IMR-90 (cell line): ENCODE measurements around the gene TUBGCP3. TPM values are rescaled to one million over a fixed set of nuclear protein-coding genes. Genes with fewer than 3 reads are reported as not detected.

Source experiments
- ATAC-seq: fragments of 200-7000 bp; cut with Tn5 transposase; 2 replicates; pipeline ENCODE4 v1.9.1; 2020; ENCODE audit warnings: low read depth, mild to moderate bottlenecking, moderate library complexity
- BruUV-seq: library from RNA; stranded (reverse); fragments of 400-500 nt; replicated peaks from 2 replicates; lab custom pipeline; 2021; lab: Mats Ljungman, UMichigan
- CTCF ChIA-PET: fragments of 300-600 bp; formaldehyde crosslinking; extraction: SDS; loops from one replicate; lab custom pipeline; 2021; ENCODE audit warnings: antibody characterized with exemption; lab: Yijun Ruan, JAX
- POLR2A ChIA-PET: fragments of 300-600 bp; sonication (Branson Sonifier 250); formaldehyde crosslinking; loops from one replicate; lab custom pipeline; 2022; ENCODE audit warnings: antibody characterized with exemption; ENCODE audit not compliant: unreplicated experiment; lab: Charles Lee
- DNase-seq: peaks from one replicate; pipeline ENCODE4 v3.0.0; 2013
- H2AFZ ChIP-seq: replicated peaks from 2 replicates; pipeline ENCODE3; 2013; ENCODE audit warnings: low read length, mild to moderate bottlenecking; ENCODE audit not compliant: poor library complexity
- H2AK5ac ChIP-seq: 2 replicates; pipeline ENCODE4 v1.6.1; 2013; ENCODE audit warnings: low read depth, low read length, inconsistent platforms
- H2AK9ac ChIP-seq: replicated peaks from 2 replicates; pipeline ENCODE3; 2013; ENCODE audit warnings: mild to moderate bottlenecking, low read depth, low read length, moderate library complexity; ENCODE audit not compliant: poor library complexity
- H2BK120ac ChIP-seq: 2 replicates; pipeline ENCODE4 v1.6.1; 2013; ENCODE audit warnings: low read depth, low read length, inconsistent platforms
- H2BK15ac ChIP-seq: 3 replicates; pipeline ENCODE4 v1.6.1; 2013; ENCODE audit warnings: low read depth, low read length, inconsistent platforms
- H2BK20ac ChIP-seq: 2 replicates; pipeline ENCODE4 v1.6.1; 2013; ENCODE audit warnings: low read depth, mild to moderate bottlenecking, inconsistent platforms, low read length, moderate library complexity
- H2BK5ac ChIP-seq: 2 replicates; pipeline ENCODE4 v1.6.1; 2013; ENCODE audit warnings: mild to moderate bottlenecking, low read depth, low read length, inconsistent platforms; ENCODE audit not compliant: poor library complexity, severe bottlenecking
- H3K14ac ChIP-seq: replicated peaks from 2 replicates; pipeline ENCODE4 v1.6.1; 2013; ENCODE audit warnings: low read depth, low read length, inconsistent platforms
- H3K18ac ChIP-seq: 2 replicates; pipeline ENCODE4 v1.6.1; 2013; ENCODE audit warnings: low read depth, low read length, control low read depth
- H3K23ac ChIP-seq: 2 replicates; pipeline ENCODE4 v1.6.1; 2013; ENCODE audit warnings: low read depth, low read length, inconsistent platforms
- H3K27ac ChIP-seq: 2 replicates; pipeline ENCODE4 v1.5.1; 2013; ENCODE audit warnings: mild to moderate bottlenecking, control low read depth, low read length; ENCODE audit not compliant: insufficient read depth
- H3K27me3 ChIP-seq: 2 replicates; pipeline ENCODE4 v1.6.1; 2013; ENCODE audit warnings: low read length; ENCODE audit not compliant: control insufficient read depth, insufficient read depth
- H3K36me3 ChIP-seq: 2 replicates; pipeline ENCODE4 v1.6.1; 2013; ENCODE audit warnings: low read length, mixed read lengths; ENCODE audit not compliant: control insufficient read depth, insufficient read depth
- H3K4ac ChIP-seq: 2 replicates; pipeline ENCODE4 v1.6.1; 2013; ENCODE audit warnings: low read depth, low read length, inconsistent platforms
- H3K4me1 ChIP-seq: 2 replicates; pipeline ENCODE4 v1.6.1; 2013; ENCODE audit warnings: low read length, mixed read lengths; ENCODE audit not compliant: control insufficient read depth, insufficient read depth
- H3K4me2 ChIP-seq: 2 replicates; pipeline ENCODE4 v1.6.1; 2013; ENCODE audit warnings: low read depth, mild to moderate bottlenecking, control low read depth, low read length, moderate library complexity
- H3K4me3 ChIP-seq: 2 replicates; pipeline ENCODE4 v1.5.1; 2013; ENCODE audit warnings: low read depth, mild to moderate bottlenecking, control low read depth, low read length, moderate library complexity; ENCODE audit not compliant: insufficient read depth
- H3K56ac ChIP-seq: 2 replicates; pipeline ENCODE4 v1.6.1; 2013; ENCODE audit warnings: low read length, inconsistent platforms; ENCODE audit not compliant: insufficient read depth; ENCODE audit errors: extremely low read depth
- H3K79me1 ChIP-seq, 2 experiments: 2 replicates each; pipeline ENCODE4 v1.6.1; 2013; ENCODE audit warnings: low read length in 2 of 2, inconsistent platforms in 1 of 2, low read depth in 1 of 2
- H3K9ac ChIP-seq: 2 replicates; pipeline ENCODE4 v1.6.1; 2013; ENCODE audit warnings: low read depth, low read length, control low read depth
- H3K9me1 ChIP-seq: 2 replicates; pipeline ENCODE4 v1.6.1; 2013; ENCODE audit warnings: low read length, inconsistent platforms; ENCODE audit not compliant: insufficient read depth
- H3K9me3 ChIP-seq: 2 replicates; pipeline ENCODE4 v1.6.1; 2013; ENCODE audit warnings: low read length; ENCODE audit not compliant: control insufficient read depth, insufficient read depth
- H4K20me1 ChIP-seq: 2 replicates; pipeline ENCODE4 v1.6.1; 2013; ENCODE audit warnings: low read length, inconsistent platforms; ENCODE audit not compliant: insufficient read depth
- H4K5ac ChIP-seq: 2 replicates; pipeline ENCODE4 v1.6.1; 2013; ENCODE audit warnings: mild to moderate bottlenecking, low read depth, low read length, control low read depth
- H4K8ac ChIP-seq, 2 experiments: 2 replicates each; pipeline ENCODE4 v1.6.1; 2013; ENCODE audit warnings: low read depth in 2 of 2, low read length in 2 of 2, control low read depth in 1 of 2, inconsistent platforms in 1 of 2
- H4K91ac ChIP-seq: 2 replicates; pipeline ENCODE4 v1.6.1; 2013; ENCODE audit warnings: low read depth, low read length, inconsistent platforms; ENCODE audit not compliant: insufficient read depth
- BHLHE40 ChIP-seq: fragments of 150-350 bp; IDR thresholded peaks from 2 replicates; pipeline ENCODE4 v1.6.1; 2016; ENCODE audit warnings: mild to moderate bottlenecking, low read depth, low read length
- CEBPB ChIP-seq: IDR thresholded peaks from 2 replicates; pipeline ENCODE4 v1.6.1; 2012; ENCODE audit warnings: low read depth, low read length, improper control_type of control experiment
- CHD1 ChIP-seq: IDR thresholded peaks from 2 replicates; pipeline ENCODE4 v1.6.1; 2012; ENCODE audit warnings: low read depth, low read length, improper control_type of control experiment
- FOS ChIP-seq: fragments of 150-350 bp; IDR thresholded peaks from 2 replicates; pipeline ENCODE4 v1.6.1; 2016; ENCODE audit warnings: low read depth, low read length
- MAFK ChIP-seq: IDR thresholded peaks from 2 replicates; pipeline ENCODE4 v1.6.1; 2012; ENCODE audit warnings: low read depth, low read length, improper control_type of control experiment
- MAZ ChIP-seq: IDR thresholded peaks from 2 replicates; pipeline ENCODE4 v1.6.1; 2012; ENCODE audit warnings: low read depth, mild to moderate bottlenecking, low read length, improper control_type of control experiment, moderate library complexity, borderline replicate concordance
- MXI1 ChIP-seq: IDR thresholded peaks from 2 replicates; pipeline ENCODE4 v1.6.1; 2012; ENCODE audit warnings: low read depth, mild to moderate bottlenecking, low read length, moderate library complexity, borderline replicate concordance
- NFE2L2 ChIP-seq: fragments of 150-350 bp; IDR thresholded peaks from 2 replicates; pipeline ENCODE4 v1.6.1; 2016; ENCODE audit warnings: low read depth, mild to moderate bottlenecking, low read length
- POLR2A ChIP-seq: IDR thresholded peaks from 2 replicates; pipeline ENCODE4 v1.6.1; 2012; ENCODE audit warnings: mild to moderate bottlenecking, low read depth, low read length
- RAD21 ChIP-seq: IDR thresholded peaks from 2 replicates; pipeline ENCODE4 v1.6.1; 2012; ENCODE audit warnings: low read length, improper control_type of control experiment
- RCOR1 ChIP-seq: IDR thresholded peaks from 2 replicates; pipeline ENCODE4 v1.6.1; 2012; ENCODE audit warnings: mild to moderate bottlenecking, low read length, improper control_type of control experiment; ENCODE audit not compliant: insufficient replicate concordance
- RFX5 ChIP-seq: IDR thresholded peaks from 2 replicates; pipeline ENCODE4 v1.8.0; 2012; ENCODE audit warnings: low read depth, mild to moderate bottlenecking, low read length, moderate library complexity
- SMC3 ChIP-seq: fragments of 150-350 bp; IDR thresholded peaks from 2 replicates; pipeline ENCODE4 v1.6.1; 2016; ENCODE audit warnings: low read depth, mild to moderate bottlenecking, antibody characterized with exemption, low read length, moderate library complexity
- WGBS, 2 experiments: methylation state at CpG; one replicate each; pipeline versions ENCODE4 v1.1.5 to v1.1.7; 2013; ENCODE audit warnings: missing lambda C conversion rate in 2 of 2; ENCODE audit not compliant: insufficient read length in 1 of 2; ENCODE audit errors: extremely low coverage in 2 of 2; 5-methylcytosine and 5-hydroxymethylcytosine counted together
- dilution Hi-C: fragments of 300-500 bp; cut with HindIII; formaldehyde crosslinking; loops from one replicate; pipeline ENCODE4 v1.14.3; 2018; ENCODE audit warnings: low sequenced_read_pairs; ENCODE audit not compliant: unreplicated experiment
- in situ Hi-C: fragments of 300-500 bp; cut with MboI; formaldehyde crosslinking; loops from 3 replicates; pipeline ENCODE4 v1.14.3; 2019; ENCODE audit warnings: low sequenced_read_pairs, inconsistent platforms, mixed read lengths
- intact Hi-C: fragments of 100-400 bp; cut with micrococcal nuclease; formaldehyde crosslinking; loops from 2 replicates; pipeline ENCODE4 v1.10.0; 2022
- polyA plus RNA-seq, 3 experiments: library from polyadenylated mRNA; depleted of rRNA; stranded (reverse); fragments of >200 nt; gene quantifications; 2 replicates each; pipeline ENCODE4 v1.2.3, GENCODE V29; 2012; ENCODE audit warnings: low replicate concordance in 1 of 3
- total RNA-seq: library from RNA; depleted of rRNA; stranded (reverse); fragments of >200 nt; gene quantifications from 2 replicates; pipeline ENCODE4 v1.2.3, GENCODE V29; 2012
- TF ChIP-seq, protein P1 (sequence below): fragments of 150-350 bp; IDR thresholded peaks from 2 replicates; pipeline ENCODE4 v1.6.1; 2017; ENCODE audit warnings: mild to moderate bottlenecking, antibody characterized with exemption, low read length, low read depth
- TF ChIP-seq, protein P2 (sequence below): fragments of 150-350 bp; IDR thresholded peaks from 2 replicates; pipeline ENCODE4 v1.6.1; 2016; ENCODE audit warnings: low read depth, mild to moderate bottlenecking, low read length, moderate library complexity, borderline replicate concordance
- TF ChIP-seq, protein P3 (sequence below): conservative IDR thresholded peaks from 2 replicates; pipeline ENCODE4 v1.5.1; 2012; ENCODE audit warnings: mild to moderate bottlenecking, low read depth, low read length, improper control_type of control experiment

Gene TUBGCP3
- total and polyA plus RNA-seq, 2 of the 4 experiments (the other 2 are of a cell fraction), result 16.0 to 17.8 TPM

DNA sequence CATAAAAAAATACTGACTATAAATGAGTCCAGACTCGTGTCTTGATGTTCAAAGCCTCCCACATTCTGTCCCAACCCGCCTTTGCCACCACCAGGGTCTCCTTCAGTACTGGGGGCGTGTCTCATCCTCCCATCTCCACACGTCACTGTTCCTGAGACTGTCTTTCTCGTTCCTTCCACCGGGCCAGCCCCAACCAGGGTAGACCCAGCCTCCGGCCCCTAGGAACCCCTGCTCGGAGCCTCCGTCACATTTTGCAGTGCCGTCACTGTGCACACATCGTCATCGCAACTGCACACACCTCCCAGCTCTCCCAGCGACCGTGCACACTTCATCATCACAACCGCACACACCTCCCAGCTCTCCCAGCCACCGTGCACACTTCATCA, 138.4 kb downstream of the TUBGCP3 start:
- no TSS peak for BruUV-seq
- intact Hi-C loops, result loop anchor here (10.0 kb wide), 1 partner anchor 1385 kb away; no protein-coding TSS in a partner anchor

More for the DNA sequence above, 138.4 kb downstream of the TUBGCP3 start:
- Histone ChIP-seq H3K23ac (no peak overlapping the region), H3K9ac (no peak overlapping the region), H3K4me1 (no peaks in the 10 kb centered on the region), H4K91ac (no peak overlapping the region), H3K18ac (no peak overlapping the region), H3K36me3 (no peaks in the 10 kb centered on the region), H4K20me1 (no peaks in the 10 kb centered on the region), H3K56ac (no peak overlapping the region), H3K14ac (no peak overlapping the region), H3K9me1 (no peaks in the 10 kb centered on the region), H3K4me3 (no peak overlapping the region), H3K4ac (no peak overlapping the region), H3K27ac (no peak overlapping the region), H3K4me2 (no peak overlapping the region), H2BK20ac (no peak overlapping the region), H2AK9ac (no peak overlapping the region), H2AFZ (no peak overlapping the region), H4K8ac (no peak overlapping the region), H2AK5ac (no peak overlapping the region), H3K9me3 (no peaks in the 10 kb centered on the region), H2BK120ac (no peak overlapping the region), H2BK15ac (no peak overlapping the region), H4K5ac (no peak overlapping the region), H2BK5ac (no peak overlapping the region), H3K79me1 (no peaks in the 10 kb centered on the region), H3K27me3 (peaks cover 2% of the 10 kb centered on the region; the same call in 1 of the 2 replicates)
- POLR2A ChIA-PET, result no interaction called here
- TF ChIP-seq RFX5 (no peak), RAD21 (no peak), CEBPB (no peak), MAFK (no peak), FOS (no peak), POLR2A (no peak), SMC3 (no peak), MAZ (no peak), BHLHE40 (no peak), CHD1 (no peak), MXI1 (no peak), NFE2L2 (no peak), RCOR1 (no peak)
- TF ChIP-seq, protein P1, sequence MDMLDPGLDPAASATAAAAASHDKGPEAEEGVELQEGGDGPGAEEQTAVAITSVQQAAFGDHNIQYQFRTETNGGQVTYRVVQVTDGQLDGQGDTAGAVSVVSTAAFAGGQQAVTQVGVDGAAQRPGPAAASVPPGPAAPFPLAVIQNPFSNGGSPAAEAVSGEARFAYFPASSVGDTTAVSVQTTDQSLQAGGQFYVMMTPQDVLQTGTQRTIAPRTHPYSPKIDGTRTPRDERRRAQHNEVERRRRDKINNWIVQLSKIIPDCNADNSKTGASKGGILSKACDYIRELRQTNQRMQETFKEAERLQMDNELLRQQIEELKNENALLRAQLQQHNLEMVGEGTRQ, result no peak
- TF ChIP-seq, protein P2, sequence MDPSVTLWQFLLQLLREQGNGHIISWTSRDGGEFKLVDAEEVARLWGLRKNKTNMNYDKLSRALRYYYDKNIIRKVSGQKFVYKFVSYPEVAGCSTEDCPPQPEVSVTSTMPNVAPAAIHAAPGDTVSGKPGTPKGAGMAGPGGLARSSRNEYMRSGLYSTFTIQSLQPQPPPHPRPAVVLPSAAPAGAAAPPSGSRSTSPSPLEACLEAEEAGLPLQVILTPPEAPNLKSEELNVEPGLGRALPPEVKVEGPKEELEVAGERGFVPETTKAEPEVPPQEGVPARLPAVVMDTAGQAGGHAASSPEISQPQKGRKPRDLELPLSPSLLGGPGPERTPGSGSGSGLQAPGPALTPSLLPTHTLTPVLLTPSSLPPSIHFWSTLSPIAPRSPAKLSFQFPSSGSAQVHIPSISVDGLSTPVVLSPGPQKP, result no peak
- TF ChIP-seq, protein P3, sequence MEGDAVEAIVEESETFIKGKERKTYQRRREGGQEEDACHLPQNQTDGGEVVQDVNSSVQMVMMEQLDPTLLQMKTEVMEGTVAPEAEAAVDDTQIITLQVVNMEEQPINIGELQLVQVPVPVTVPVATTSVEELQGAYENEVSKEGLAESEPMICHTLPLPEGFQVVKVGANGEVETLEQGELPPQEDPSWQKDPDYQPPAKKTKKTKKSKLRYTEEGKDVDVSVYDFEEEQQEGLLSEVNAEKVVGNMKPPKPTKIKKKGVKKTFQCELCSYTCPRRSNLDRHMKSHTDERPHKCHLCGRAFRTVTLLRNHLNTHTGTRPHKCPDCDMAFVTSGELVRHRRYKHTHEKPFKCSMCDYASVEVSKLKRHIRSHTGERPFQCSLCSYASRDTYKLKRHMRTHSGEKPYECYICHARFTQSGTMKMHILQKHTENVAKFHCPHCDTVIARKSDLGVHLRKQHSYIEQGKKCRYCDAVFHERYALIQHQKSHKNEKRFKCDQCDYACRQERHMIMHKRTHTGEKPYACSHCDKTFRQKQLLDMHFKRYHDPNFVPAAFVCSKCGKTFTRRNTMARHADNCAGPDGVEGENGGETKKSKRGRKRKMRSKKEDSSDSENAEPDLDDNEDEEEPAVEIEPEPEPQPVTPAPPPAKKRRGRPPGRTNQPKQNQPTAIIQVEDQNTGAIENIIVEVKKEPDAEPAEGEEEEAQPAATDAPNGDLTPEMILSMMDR, result no peak
- 39% methylated on average over 7 of the region's 16 CpGs; no CpG with 5 or more reads in 1 of the 2 experiments for WGBS, 2 experiments
- ATAC-seq (no peak), DNase-seq (no peak)
- CTCF ChIA-PET, result no interaction called here
- dilution Hi-C loops (no loop called here), in situ Hi-C loops (no loop called here)
